GM23338 (cell line): ENCODE measurements around the gene NOL9. TPM values are rescaled to one million over a fixed set of nuclear protein-coding genes. Genes with fewer than 3 reads are reported as not detected.
A peak's percentile ranks its signal among the peaks of the same experiment; 100 is the strongest.

Source experiments
- ATAC-seq: fragments of 200-7000 bp; cut with Tn5 transposase; 3 replicates; pipeline ENCODE4 v1.9.1; 2020
- DNase-seq: peaks from one replicate; pipeline ENCODE4 v3.0.0-alpha.2; 2015; ENCODE audit warnings: low spot score
- H2AFZ ChIP-seq: fragments of 200-600 bp; sonication (generic); 2 replicates; pipeline ENCODE4 v1.8.0; 2016; ENCODE audit warnings: antibody characterized with exemption, mild to moderate bottlenecking, moderate library complexity
- H3F3A ChIP-seq: fragments of 200-600 bp; sonication (generic); replicated peaks from 2 replicates; pipeline ENCODE4 v1.8.0; 2017; ENCODE audit warnings: antibody characterized with exemption, mixed run types, low read depth
- H3K27ac ChIP-seq: fragments of 200-600 bp; sonication (generic); 2 replicates; pipeline ENCODE4 v1.6.1; 2016; ENCODE audit warnings: low read depth
- H3K27me3 ChIP-seq: fragments of 200-600 bp; sonication (generic); 2 replicates; pipeline ENCODE4 v1.8.0; 2016; ENCODE audit warnings: mild to moderate bottlenecking, mixed run types, moderate library complexity; ENCODE audit not compliant: insufficient read depth
- H3K36me3 ChIP-seq: fragments of 200-600 bp; sonication (generic); 2 replicates; pipeline ENCODE4 v1.8.0; 2016; ENCODE audit warnings: mild to moderate bottlenecking; ENCODE audit not compliant: insufficient read depth
- H3K4me1 ChIP-seq: fragments of 200-600 bp; sonication (generic); 2 replicates; pipeline ENCODE4 v1.8.0; 2016; ENCODE audit warnings: mild to moderate bottlenecking, moderate library complexity; ENCODE audit not compliant: insufficient read depth
- H3K4me2 ChIP-seq: fragments of 200-600 bp; sonication (generic); 2 replicates; pipeline ENCODE4 v1.7.1; 2017; ENCODE audit warnings: mixed run types
- H3K4me3 ChIP-seq: fragments of 200-600 bp; sonication (generic); 2 replicates; pipeline ENCODE4 v1.6.1; 2016; ENCODE audit warnings: mixed run types
- H3K79me2 ChIP-seq: fragments of 200-600 bp; sonication (generic); replicated peaks from 2 replicates; pipeline ENCODE4 v1.8.0; 2017; ENCODE audit warnings: mild to moderate bottlenecking; ENCODE audit not compliant: insufficient read depth
- H3K9me2 ChIP-seq: fragments of 200-600 bp; sonication (generic); 2 replicates; pipeline ENCODE4 v1.8.0; 2017; ENCODE audit not compliant: insufficient read depth
- H4K20me1 ChIP-seq: fragments of 200-600 bp; sonication (generic); replicated peaks from 2 replicates; pipeline ENCODE4 v1.8.0; 2017; ENCODE audit warnings: mild to moderate bottlenecking; ENCODE audit not compliant: insufficient read depth
- H3K27ac Mint-ChIP-seq: 2 replicates; pipeline ENCODE4 v1.8.0; 2020; ENCODE audit warnings: inconsistent platforms, mild to moderate bottlenecking, moderate library complexity, mixed read lengths
- H3K27me3 Mint-ChIP-seq: 3 replicates; pipeline ENCODE4 v1.8.0; 2022; ENCODE audit warnings: low read depth, mild to moderate bottlenecking, moderate library complexity, mixed read lengths, inconsistent platforms; ENCODE audit not compliant: insufficient read depth, poor library complexity
- H3K36me3 Mint-ChIP-seq: 3 replicates; pipeline ENCODE4 v1.8.0; 2021; ENCODE audit warnings: low read depth, mild to moderate bottlenecking, inconsistent platforms, moderate library complexity, mixed read lengths
- H3K4me1 Mint-ChIP-seq: 3 replicates; pipeline ENCODE4 v1.8.0; 2020; ENCODE audit warnings: mild to moderate bottlenecking, inconsistent platforms, mixed read lengths
- H3K4me3 Mint-ChIP-seq: 3 replicates; pipeline ENCODE4 v1.8.0; 2021; ENCODE audit warnings: moderate library complexity, mild to moderate bottlenecking, inconsistent platforms, mixed read lengths
- H3K9me3 Mint-ChIP-seq: 3 replicates; pipeline ENCODE4 v1.8.0; 2020; ENCODE audit warnings: moderate library complexity, mild to moderate bottlenecking, inconsistent platforms, mixed read lengths
- CREB1 ChIP-seq: fragments of 250-450 bp; sonication (Bioruptor Pico); IDR thresholded peaks from 2 replicates; pipeline ENCODE4 v1.5.0; 2020; ENCODE audit warnings: low read depth, mild to moderate bottlenecking, moderate library complexity
- EZH2 ChIP-seq: fragments of 200-600 bp; sonication (generic); IDR thresholded peaks from one replicate; pipeline ENCODE4 v1.8.0; 2017; ENCODE audit warnings: antibody characterized with exemption, mild to moderate bottlenecking, low read depth; ENCODE audit not compliant: unreplicated experiment
- EZH2phosphoT487 ChIP-seq: fragments of 200-600 bp; sonication (generic); IDR thresholded peaks from one replicate; pipeline ENCODE4 v1.8.1; 2018; ENCODE audit warnings: antibody characterized with exemption; ENCODE audit not compliant: unreplicated experiment
- JUNB ChIP-seq: IDR thresholded peaks from one replicate; pipeline ENCODE4 v1.6.1; 2016; ENCODE audit warnings: antibody characterized with exemption; ENCODE audit not compliant: unreplicated experiment
- NANOG ChIP-seq: IDR thresholded peaks from 2 replicates; pipeline ENCODE4 v1.6.1; 2016; ENCODE audit warnings: antibody characterized with exemption, borderline replicate concordance
- POLR2AphosphoS5 ChIP-seq: IDR thresholded peaks from 2 replicates; pipeline ENCODE4 v1.6.1; 2016; ENCODE audit warnings: antibody characterized with exemption, low read depth
- STAT1 ChIP-seq: IDR thresholded peaks from one replicate; pipeline ENCODE4 v1.6.1; 2016; ENCODE audit warnings: antibody characterized with exemption; ENCODE audit not compliant: unreplicated experiment
- ZNF114 ChIP-seq: fragments of 250-450 bp; sonication (Bioruptor Pico); IDR thresholded peaks from 2 replicates; pipeline ENCODE4 v1.5.0; 2020; ENCODE audit warnings: mild to moderate bottlenecking, moderate library complexity
- ZNF331 ChIP-seq: fragments of 250-450 bp; sonication (Bioruptor Pico); IDR thresholded peaks from 2 replicates; pipeline ENCODE4 v1.5.0; 2020; ENCODE audit warnings: low read depth, mild to moderate bottlenecking, moderate library complexity
- polyA plus RNA-seq: library from polyadenylated mRNA; unstranded; fragments of >200 nt; fragmentation: Nextera tagmentation; extraction: Ambion mirVana; gene quantifications from 2 replicates; pipeline ENCODE4 v1.2.1, GENCODE V29; 2016
- total RNA-seq: library from RNA; depleted of rRNA; stranded (reverse); fragments of >200 nt; shearing (Covaris generic); gene quantifications from 2 replicates; pipeline ENCODE4 v1.2.3, GENCODE V29; 2014
- TF ChIP-seq, protein P1 (sequence below), 2 experiments: fragments of 200-600 bp in 1 of 2; sonication (generic) in 1 of 2; conservative IDR thresholded peaks; 2 replicates each; pipeline versions ENCODE4 v1.5.1 to v1.6.1; 2016 to 2017; ENCODE audit warnings: antibody characterized with exemption in 2 of 2, low read depth in 2 of 2, mild to moderate bottlenecking in 2 of 2, moderate library complexity in 1 of 2
- TF ChIP-seq, protein P2 (sequence below): fragments of 250-450 bp; sonication (Bioruptor Pico); IDR thresholded peaks from 2 replicates; pipeline ENCODE4 v1.5.0; 2020; ENCODE audit warnings: mild to moderate bottlenecking, moderate library complexity
- TF ChIP-seq, protein P3 (sequence below): IDR thresholded peaks from one replicate; pipeline ENCODE4 v1.6.1; 2018; ENCODE audit warnings: antibody characterized with exemption; ENCODE audit not compliant: unreplicated experiment
- TF ChIP-seq, protein P4 (sequence below): IDR thresholded peaks from 2 replicates; pipeline ENCODE4 v1.6.1; 2016; ENCODE audit warnings: antibody characterized with exemption

The NOL9 gene
- total and polyA plus RNA-seq, 2 experiments from 2014 or later: 13.2 to 48.5 TPM

DNA sequence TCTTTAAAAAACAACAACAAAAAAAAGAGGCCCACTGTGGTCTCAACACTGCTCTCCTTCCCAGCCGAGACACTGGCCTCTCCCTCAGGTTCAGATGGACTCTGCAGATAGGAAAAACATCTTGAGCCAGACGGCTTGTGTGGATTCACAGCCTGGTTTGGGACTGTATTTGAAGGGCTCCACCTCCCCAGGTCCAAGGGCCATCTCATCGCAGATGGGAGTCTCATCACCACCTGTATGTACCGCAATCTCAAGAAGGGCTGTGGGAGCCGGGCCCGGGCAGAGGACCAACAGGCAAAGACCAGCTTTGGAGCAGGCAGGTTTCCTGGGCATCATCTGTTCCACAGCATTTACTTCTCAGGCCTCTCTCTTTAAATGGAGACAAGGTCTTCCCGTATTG lies 35.7 kb upstream of the NOL9 start:
- Histone ChIP-seq H3K79me2 (no peaks in the 10 kb centered on the region), H3K9me2 (no peaks in the 10 kb centered on the region), H3F3A (peaks cover 14% of the 10 kb centered on the region; the same call in 1 of the 2 replicates), H3K27me3 (no peaks in the 10 kb centered on the region), H3K27ac (peak overlapping the region; percentile 69; the same call in 1 of the 2 replicates), H3K4me1 (no peaks in the 10 kb centered on the region), H3K36me3 (peaks cover 9% of the 10 kb centered on the region; the same call in 1 of the 2 replicates), H3K4me2 (no peak overlapping the region), H2AFZ (no peak overlapping the region), H3K4me3 (no peak overlapping the region), H4K20me1 (peaks cover 25% of the 10 kb centered on the region; the same call in 1 of the 2 replicates)
- H3K4me1 Mint-ChIP-seq: peaks cover under 1% of the 10 kb centered on the region; the same call in 1 of the 3 replicates
- ATAC-seq (no peak), DNase-seq (no peak)
- H3K27ac Mint-ChIP-seq: no peak overlapping the region
- no peaks in the 10 kb centered on the region for H3K9me3 Mint-ChIP-seq
- H3K36me3 Mint-ChIP-seq: peaks cover 32% of the 10 kb centered on the region
- H3K4me3 Mint-ChIP-seq: no peak overlapping the region
- TF ChIP-seq ZNF331 (CRISPR knock-in tag): no peak
- TF ChIP-seq CREB1 (CRISPR knock-in tag): no peak
- no peak for TF ChIP-seq STAT1
- no peak for TF ChIP-seq EZH2phosphoT487
- TF ChIP-seq, protein P1, sequence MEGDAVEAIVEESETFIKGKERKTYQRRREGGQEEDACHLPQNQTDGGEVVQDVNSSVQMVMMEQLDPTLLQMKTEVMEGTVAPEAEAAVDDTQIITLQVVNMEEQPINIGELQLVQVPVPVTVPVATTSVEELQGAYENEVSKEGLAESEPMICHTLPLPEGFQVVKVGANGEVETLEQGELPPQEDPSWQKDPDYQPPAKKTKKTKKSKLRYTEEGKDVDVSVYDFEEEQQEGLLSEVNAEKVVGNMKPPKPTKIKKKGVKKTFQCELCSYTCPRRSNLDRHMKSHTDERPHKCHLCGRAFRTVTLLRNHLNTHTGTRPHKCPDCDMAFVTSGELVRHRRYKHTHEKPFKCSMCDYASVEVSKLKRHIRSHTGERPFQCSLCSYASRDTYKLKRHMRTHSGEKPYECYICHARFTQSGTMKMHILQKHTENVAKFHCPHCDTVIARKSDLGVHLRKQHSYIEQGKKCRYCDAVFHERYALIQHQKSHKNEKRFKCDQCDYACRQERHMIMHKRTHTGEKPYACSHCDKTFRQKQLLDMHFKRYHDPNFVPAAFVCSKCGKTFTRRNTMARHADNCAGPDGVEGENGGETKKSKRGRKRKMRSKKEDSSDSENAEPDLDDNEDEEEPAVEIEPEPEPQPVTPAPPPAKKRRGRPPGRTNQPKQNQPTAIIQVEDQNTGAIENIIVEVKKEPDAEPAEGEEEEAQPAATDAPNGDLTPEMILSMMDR (conservative IDR thresholded peaks at IDR 0.05; ENCODE audit: low read depth in 2 of 2): no peak
- TF ChIP-seq POLR2AphosphoS5: no peak
- no peak for TF ChIP-seq ZNF114 (CRISPR knock-in tag)
- TF ChIP-seq, protein P2, sequence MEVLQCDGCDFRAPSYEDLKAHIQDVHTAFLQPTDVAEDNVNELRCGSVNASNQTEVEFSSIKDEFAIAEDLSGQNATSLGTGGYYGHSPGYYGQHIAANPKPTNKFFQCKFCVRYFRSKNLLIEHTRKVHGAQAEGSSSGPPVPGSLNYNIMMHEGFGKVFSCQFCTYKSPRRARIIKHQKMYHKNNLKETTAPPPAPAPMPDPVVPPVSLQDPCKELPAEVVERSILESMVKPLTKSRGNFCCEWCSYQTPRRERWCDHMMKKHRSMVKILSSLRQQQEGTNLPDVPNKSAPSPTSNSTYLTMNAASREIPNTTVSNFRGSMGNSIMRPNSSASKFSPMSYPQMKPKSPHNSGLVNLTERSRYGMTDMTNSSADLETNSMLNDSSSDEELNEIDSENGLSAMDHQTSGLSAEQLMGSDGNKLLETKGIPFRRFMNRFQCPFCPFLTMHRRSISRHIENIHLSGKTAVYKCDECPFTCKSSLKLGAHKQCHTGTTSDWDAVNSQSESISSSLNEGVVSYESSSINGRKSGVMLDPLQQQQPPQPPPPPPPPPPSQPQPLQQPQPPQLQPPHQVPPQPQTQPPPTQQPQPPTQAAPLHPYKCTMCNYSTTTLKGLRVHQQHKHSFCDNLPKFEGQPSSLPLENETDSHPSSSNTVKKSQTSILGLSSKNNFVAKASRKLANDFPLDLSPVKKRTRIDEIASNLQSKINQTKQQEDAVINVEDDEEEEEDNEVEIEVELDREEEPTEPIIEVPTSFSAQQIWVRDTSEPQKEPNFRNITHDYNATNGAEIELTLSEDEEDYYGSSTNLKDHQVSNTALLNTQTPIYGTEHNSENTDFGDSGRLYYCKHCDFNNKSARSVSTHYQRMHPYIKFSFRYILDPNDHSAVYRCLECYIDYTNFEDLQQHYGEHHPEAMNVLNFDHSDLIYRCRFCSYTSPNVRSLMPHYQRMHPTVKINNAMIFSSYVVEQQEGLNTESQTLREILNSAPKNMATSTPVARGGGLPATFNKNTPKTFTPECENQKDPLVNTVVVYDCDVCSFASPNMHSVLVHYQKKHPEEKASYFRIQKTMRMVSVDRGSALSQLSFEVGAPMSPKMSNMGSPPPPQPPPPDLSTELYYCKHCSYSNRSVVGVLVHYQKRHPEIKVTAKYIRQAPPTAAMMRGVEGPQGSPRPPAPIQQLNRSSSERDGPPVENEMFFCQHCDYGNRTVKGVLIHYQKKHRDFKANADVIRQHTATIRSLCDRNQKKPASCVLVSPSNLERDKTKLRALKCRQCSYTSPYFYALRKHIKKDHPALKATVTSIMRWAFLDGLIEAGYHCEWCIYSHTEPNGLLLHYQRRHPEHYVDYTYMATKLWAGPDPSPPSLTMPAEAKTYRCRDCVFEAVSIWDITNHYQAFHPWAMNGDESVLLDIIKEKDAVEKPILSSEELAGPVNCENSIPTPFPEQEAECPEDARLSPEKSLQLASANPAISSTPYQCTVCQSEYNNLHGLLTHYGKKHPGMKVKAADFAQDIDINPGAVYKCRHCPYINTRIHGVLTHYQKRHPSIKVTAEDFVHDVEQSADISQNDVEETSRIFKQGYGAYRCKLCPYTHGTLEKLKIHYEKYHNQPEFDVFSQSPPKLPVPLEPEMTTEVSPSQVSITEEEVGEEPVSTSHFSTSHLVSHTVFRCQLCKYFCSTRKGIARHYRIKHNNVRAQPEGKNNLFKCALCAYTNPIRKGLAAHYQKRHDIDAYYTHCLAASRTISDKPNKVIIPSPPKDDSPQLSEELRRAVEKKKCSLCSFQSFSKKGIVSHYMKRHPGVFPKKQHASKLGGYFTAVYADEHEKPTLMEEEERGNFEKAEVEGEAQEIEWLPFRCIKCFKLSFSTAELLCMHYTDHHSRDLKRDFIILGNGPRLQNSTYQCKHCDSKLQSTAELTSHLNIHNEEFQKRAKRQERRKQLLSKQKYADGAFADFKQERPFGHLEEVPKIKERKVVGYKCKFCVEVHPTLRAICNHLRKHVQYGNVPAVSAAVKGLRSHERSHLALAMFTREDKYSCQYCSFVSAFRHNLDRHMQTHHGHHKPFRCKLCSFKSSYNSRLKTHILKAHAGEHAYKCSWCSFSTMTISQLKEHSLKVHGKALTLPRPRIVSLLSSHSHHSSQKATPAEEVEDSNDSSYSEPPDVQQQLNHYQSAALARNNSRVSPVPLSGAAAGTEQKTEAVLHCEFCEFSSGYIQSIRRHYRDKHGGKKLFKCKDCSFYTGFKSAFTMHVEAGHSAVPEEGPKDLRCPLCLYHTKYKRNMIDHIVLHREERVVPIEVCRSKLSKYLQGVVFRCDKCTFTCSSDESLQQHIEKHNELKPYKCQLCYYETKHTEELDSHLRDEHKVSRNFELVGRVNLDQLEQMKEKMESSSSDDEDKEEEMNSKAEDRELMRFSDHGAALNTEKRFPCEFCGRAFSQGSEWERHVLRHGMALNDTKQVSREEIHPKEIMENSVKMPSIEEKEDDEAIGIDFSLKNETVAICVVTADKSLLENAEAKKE (CRISPR knock-in tag): no peak
- TF ChIP-seq, protein P3, sequence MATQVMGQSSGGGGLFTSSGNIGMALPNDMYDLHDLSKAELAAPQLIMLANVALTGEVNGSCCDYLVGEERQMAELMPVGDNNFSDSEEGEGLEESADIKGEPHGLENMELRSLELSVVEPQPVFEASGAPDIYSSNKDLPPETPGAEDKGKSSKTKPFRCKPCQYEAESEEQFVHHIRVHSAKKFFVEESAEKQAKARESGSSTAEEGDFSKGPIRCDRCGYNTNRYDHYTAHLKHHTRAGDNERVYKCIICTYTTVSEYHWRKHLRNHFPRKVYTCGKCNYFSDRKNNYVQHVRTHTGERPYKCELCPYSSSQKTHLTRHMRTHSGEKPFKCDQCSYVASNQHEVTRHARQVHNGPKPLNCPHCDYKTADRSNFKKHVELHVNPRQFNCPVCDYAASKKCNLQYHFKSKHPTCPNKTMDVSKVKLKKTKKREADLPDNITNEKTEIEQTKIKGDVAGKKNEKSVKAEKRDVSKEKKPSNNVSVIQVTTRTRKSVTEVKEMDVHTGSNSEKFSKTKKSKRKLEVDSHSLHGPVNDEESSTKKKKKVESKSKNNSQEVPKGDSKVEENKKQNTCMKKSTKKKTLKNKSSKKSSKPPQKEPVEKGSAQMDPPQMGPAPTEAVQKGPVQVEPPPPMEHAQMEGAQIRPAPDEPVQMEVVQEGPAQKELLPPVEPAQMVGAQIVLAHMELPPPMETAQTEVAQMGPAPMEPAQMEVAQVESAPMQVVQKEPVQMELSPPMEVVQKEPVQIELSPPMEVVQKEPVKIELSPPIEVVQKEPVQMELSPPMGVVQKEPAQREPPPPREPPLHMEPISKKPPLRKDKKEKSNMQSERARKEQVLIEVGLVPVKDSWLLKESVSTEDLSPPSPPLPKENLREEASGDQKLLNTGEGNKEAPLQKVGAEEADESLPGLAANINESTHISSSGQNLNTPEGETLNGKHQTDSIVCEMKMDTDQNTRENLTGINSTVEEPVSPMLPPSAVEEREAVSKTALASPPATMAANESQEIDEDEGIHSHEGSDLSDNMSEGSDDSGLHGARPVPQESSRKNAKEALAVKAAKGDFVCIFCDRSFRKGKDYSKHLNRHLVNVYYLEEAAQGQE: no peak
- no peak for TF ChIP-seq NANOG
- TF ChIP-seq JUNB: no peak
- TF ChIP-seq EZH2: no peak
- TF ChIP-seq, protein P4, sequence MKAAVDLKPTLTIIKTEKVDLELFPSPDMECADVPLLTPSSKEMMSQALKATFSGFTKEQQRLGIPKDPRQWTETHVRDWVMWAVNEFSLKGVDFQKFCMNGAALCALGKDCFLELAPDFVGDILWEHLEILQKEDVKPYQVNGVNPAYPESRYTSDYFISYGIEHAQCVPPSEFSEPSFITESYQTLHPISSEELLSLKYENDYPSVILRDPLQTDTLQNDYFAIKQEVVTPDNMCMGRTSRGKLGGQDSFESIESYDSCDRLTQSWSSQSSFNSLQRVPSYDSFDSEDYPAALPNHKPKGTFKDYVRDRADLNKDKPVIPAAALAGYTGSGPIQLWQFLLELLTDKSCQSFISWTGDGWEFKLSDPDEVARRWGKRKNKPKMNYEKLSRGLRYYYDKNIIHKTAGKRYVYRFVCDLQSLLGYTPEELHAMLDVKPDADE: no peak
- peaks cover 16% of the 10 kb centered on the region for H3K27me3 Mint-ChIP-seq
